ENCODE results near the gene GUCA1A. TPM values are rescaled to one million over a fixed set of nuclear protein-coding genes. Genes with fewer than 3 reads are reported as not detected.

Gene GUCA1A
- total RNA-seq, 1 experiment from 2014 or later: not detected

Other genes starting within 250 kb of the GUCA1A start
- gene CCND3, start 231.6 kb upstream of the GUCA1A start, total RNA-seq (2014; rRNA removed; shearing (Covaris generic)): 46.6 and 51.7 TPM in 2 replicates
- 14.5 and 20.4 TPM in 2 replicates for gene TAF8, start 122.8 kb upstream of the GUCA1A start, total RNA-seq (2014; rRNA removed; shearing (Covaris generic))
- 0.02 TPM in 1 of 2 replicates, not detected in the other for gene C6orf132, start 30.7 kb upstream of the GUCA1A start, total RNA-seq (2014; rRNA removed; shearing (Covaris generic))
- gene GUCA1B, start 21.6 kb downstream of the GUCA1A start, total RNA-seq (2014; rRNA removed; shearing (Covaris generic)): not detected in 2 replicates
- 93.5 and 95.1 TPM in 2 replicates for gene MRPS10, start 44.5 kb downstream of the GUCA1A start, total RNA-seq (2014; rRNA removed; shearing (Covaris generic))

Data from A172 (cell line).